PC-3 (cell line): ENCODE results near the gene LENG9.

Source experiments
- CTCF ChIP-seq: fragments of 300-600 bp; sonication (generic); conservative IDR thresholded peaks from 2 replicates; pipeline ENCODE4 v1.5.1; 2017; ENCODE audit warnings: antibody characterized with exemption, low read depth, mild to moderate bottlenecking, low read length
- EZH2 ChIP-seq: fragments of 300-600 bp; sonication (generic); IDR thresholded peaks from one replicate; pipeline ENCODE4 v1.6.1; 2017; ENCODE audit warnings: antibody characterized with exemption, mild to moderate bottlenecking, low read length; ENCODE audit not compliant: unreplicated experiment

GRCh38 chr19:54418030-54418929 is 45.3 kb downstream of the LENG9 start:
- TF ChIP-seq CTCF (no peak), EZH2 (no peak)
